CD4-positive, alpha-beta T cell treated with Interleukin-17A for 1 hour (primary cell): ENCODE data around the gene VAC14.
"Not testable (repeated sequence)": the region's sequence is repeated elsewhere in the genome, so short reads cannot be mapped to it uniquely, and the experiment has no call there.

Experiments
- DNase-seq: peaks from one replicate; pipeline ENCODE4 v3.0.0-alpha.2; 2020

The VAC14 gene

GRCh38 chr16:70800781-70801480, at the start of gene VAC14:
TSS of gene VAC14 (minus strand) at chr16:70801158. CDS start at chr16:70800900, 258 bp downstream.
- peak; percentile 97 for DNase-seq

GRCh38 chr16:70823498-70824118, 22.6 kb upstream of the VAC14 start:
- not testable (repeated sequence) for DNase-seq

GRCh38 chr16:70822734-70823133, 21.8 kb upstream of the VAC14 start:
- DNase-seq: not testable (repeated sequence)

- not testable (repeated sequence) for DNase-seq
These were observed 17.1 kb upstream of the VAC14 start for GRCh38 chr16:70818088-70818487.

- no peak for DNase-seq
These were observed 8.6 kb upstream of the VAC14 start for GRCh38 chr16:70809392-70810060.

GRCh38 chr16:70808371-70808770, 7.4 kb upstream of the VAC14 start:
- no peak for DNase-seq

- no peak for DNase-seq
These were observed 4.8 kb upstream of the VAC14 start for GRCh38 chr16:70805787-70806186.

GRCh38 chr16:70805380-70805779, 4.4 kb upstream of the VAC14 start:
- DNase-seq: no peak

GRCh38 chr16:70804734-70805169, 3.8 kb upstream of the VAC14 start:
- no peak for DNase-seq

GRCh38 chr16:70804153-70804733, 3.3 kb upstream of the VAC14 start:
- no peak for DNase-seq

GRCh38 chr16:70803319-70803718, 2.4 kb upstream of the VAC14 start:
- no peak for DNase-seq

GRCh38 chr16:70801611-70802010, 653 bp upstream of the VAC14 start:
- DNase-seq: no peak

- no peak for DNase-seq
These were observed 647 bp downstream of the VAC14 start for GRCh38 chr16:70800311-70800710.

GRCh38 chr16:70796301-70796700, 4.7 kb downstream of the VAC14 start:
- DNase-seq: no peak

GRCh38 chr16:70795296-70795912, 5.6 kb downstream of the VAC14 start:
- DNase-seq: no peak

GRCh38 chr16:70793851-70794502, 7.0 kb downstream of the VAC14 start:
- DNase-seq: no peak

- DNase-seq: no peak
These were observed 10.1 kb downstream of the VAC14 start for GRCh38 chr16:70790815-70791214.

- no peak for DNase-seq
These were observed 11.1 kb downstream of the VAC14 start for GRCh38 chr16:70789595-70790447.

GRCh38 chr16:70788668-70789594, 12.0 kb downstream of the VAC14 start:
- no peak for DNase-seq

GRCh38 chr16:70786020-70786755, 14.8 kb downstream of the VAC14 start:
- DNase-seq: no peak
